Subcutaneous abdominal adipose tissue (tissue), 5 donors: ENCODE measurements around the gene VIL1.

Experiments
- H3K27ac ChIP-seq: one replicate; pipeline ENCODE4 v1.7.0; 2013; ENCODE audit warnings: low read depth, mild to moderate bottlenecking, inconsistent platforms, low read length, moderate library complexity
- H3K27me3 ChIP-seq, 5 donors: one replicate each; pipeline ENCODE4 v1.7.0; 2013; ENCODE audit warnings: low read length in 5 of 5, inconsistent platforms in 1 of 5; ENCODE audit not compliant: control insufficient read depth in 5 of 5, insufficient read depth in 4 of 5
- H3K36me3 ChIP-seq, 5 donors: one replicate each; pipeline ENCODE4 v1.7.0; 2013; ENCODE audit warnings: low read length in 5 of 5; ENCODE audit not compliant: control insufficient read depth in 5 of 5, insufficient read depth in 5 of 5
- H3K4me1 ChIP-seq, 5 donors: one replicate each; pipeline ENCODE4 v1.7.0; 2013; ENCODE audit warnings: low read length in 5 of 5, mild to moderate bottlenecking in 3 of 5, moderate library complexity in 1 of 5; ENCODE audit not compliant: control insufficient read depth in 5 of 5, insufficient read depth in 5 of 5
- H3K4me3 ChIP-seq, 5 donors: one replicate each; pipeline ENCODE4 v1.7.0; 2013; ENCODE audit warnings: low read length in 5 of 5, low read depth in 1 of 5
- H3K9ac ChIP-seq, 5 donors: one replicate each; pipeline ENCODE4 v1.7.0; 2013; ENCODE audit warnings: low read length in 5 of 5, mild to moderate bottlenecking in 4 of 5, moderate library complexity in 3 of 5
- H3K9me3 ChIP-seq, 5 donors: one replicate each; pipeline ENCODE4 v1.7.0; 2013; ENCODE audit warnings: low read length in 5 of 5; ENCODE audit not compliant: control insufficient read depth in 5 of 5
- donor health status: healthy.
- donor health status: healthy.
- donor health status: healthy.
- donor health status: healthy.
- donor health status: healthy.

VIL1 gene

DNA sequence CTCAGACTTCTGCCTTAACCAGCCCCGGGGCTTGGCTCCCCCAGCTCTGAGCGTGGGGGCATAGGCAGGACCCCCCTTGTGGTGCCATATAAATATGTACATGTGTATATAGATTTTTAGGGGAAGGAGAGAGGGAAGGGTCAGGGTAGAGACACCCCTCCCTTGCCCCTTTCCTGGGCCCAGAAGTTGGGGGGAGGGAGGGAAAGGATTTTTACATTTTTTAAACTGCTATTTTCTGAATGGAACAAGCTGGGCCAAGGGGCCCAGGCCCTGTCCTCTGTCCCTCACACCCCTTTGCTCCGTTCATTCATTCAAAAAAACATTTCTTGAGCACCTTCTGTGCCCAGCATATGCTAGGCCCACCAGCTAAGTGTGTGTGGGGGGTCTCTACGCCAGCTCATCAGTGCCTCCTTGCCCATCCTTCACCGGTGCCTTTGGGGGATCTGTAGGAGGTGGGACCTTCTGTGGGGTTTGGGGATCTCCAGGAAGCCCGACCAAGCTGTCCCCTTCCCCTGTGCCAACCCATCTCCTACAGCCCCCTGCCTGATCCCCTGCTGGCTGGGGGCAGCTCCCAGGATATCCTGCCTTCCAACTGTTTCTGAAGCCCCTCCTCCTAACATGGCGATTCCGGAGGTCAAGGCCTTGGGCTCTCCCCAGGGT, 13.7 kb upstream of the VIL1 start:
- Histone ChIP-seq H3K36me3 (peaks cover 0 to 42% (median 30%) of the 10 kb centered on the region in 5 donors), H3K9me3 (no peaks in the 10 kb centered on the region), H3K27ac (peak overlapping the region; percentile 81), H3K4me1 (peaks cover 12 to 62% (median 54%) of the 10 kb centered on the region in 5 donors), H3K4me3 (peak overlapping the region; percentile 0 to 58 (median 47)), H3K27me3 (no peaks in the 10 kb centered on the region), H3K9ac (peak overlapping the region in 4 of 5 donors; percentile 9 to 70 (median 38))

- Histone ChIP-seq H3K4me1 (peaks cover 12 to 62% (median 53%) of the 10 kb centered on the region in 5 donors), H3K27me3 (no peaks in the 10 kb centered on the region), H3K36me3 (peaks cover 0 to 42% (median 30%) of the 10 kb centered on the region in 5 donors), H3K4me3 (peak overlapping the region; percentile 44 to 58 (median 47)), H3K9ac (peak overlapping the region in 3 of 5 donors; percentile 9 to 70 (median 66)), H3K9me3 (no peaks in the 10 kb centered on the region), H3K27ac (peak overlapping the region; percentile 81)
Measured at GRCh38 chr2:218405746-218406208, 13.1 kb upstream of the VIL1 start.

GRCh38 chr2:218406209-218406948, 12.5 kb upstream of the VIL1 start:
- no peaks in the 10 kb centered on the region for H3K27me3 ChIP-seq
- peak overlapping the region in 4 of 5 donors; percentile 42 to 77 (median 68) for H3K9ac ChIP-seq
- H3K4me3 ChIP-seq, result peak overlapping the region; percentile 47 to 74 (median 56)
- peaks cover 10 to 57% (median 47%) of the 10 kb centered on the region in 5 donors for H3K4me1 ChIP-seq
- H3K36me3 ChIP-seq, result peaks cover 0 to 41% (median 30%) of the 10 kb centered on the region in 5 donors
- no peaks in the 10 kb centered on the region for H3K9me3 ChIP-seq
- peak overlapping the region; percentile 81 for H3K27ac ChIP-seq

DNA sequence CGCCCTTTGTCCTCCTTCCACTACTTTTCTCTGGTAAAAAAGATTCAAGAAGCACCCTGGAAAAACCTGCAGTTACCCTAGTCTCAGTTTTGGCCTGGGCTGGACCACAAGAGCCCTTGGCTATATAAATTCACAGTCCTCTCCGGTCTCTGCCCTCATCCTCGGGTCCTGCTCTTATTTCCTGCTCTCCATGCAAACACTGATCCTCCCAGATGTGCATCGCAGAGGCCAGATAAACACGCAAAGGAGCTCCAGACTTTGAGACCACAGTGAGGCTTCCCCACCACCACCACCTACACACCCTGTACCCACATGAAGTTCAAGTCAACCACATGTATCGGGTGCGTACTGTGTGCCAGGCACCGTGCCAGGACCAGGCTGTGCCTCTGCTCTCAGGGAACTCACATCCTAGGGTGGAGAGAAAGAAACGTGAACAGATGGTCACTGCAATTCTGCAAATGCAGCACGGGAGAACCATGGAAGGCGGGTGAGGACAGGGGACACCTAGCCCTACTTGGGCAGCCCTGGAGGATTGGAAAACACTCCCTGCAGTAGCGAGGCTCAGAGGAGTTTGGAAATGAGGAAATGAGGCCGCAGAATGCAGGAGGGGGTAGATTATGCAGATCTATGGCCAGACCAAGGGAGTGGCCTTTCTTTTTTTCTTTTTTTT, 11.8 kb upstream of the VIL1 start:
- H3K4me3 ChIP-seq, result peak overlapping the region; percentile 8 to 74 (median 56)
- H3K36me3 ChIP-seq, result peaks cover 0 to 35% (median 28%) of the 10 kb centered on the region in 5 donors
- H3K27me3 ChIP-seq, result no peaks in the 10 kb centered on the region
- peaks cover 10 to 50% (median 40%) of the 10 kb centered on the region in 5 donors for H3K4me1 ChIP-seq
- H3K9me3 ChIP-seq, result no peaks in the 10 kb centered on the region
- peak overlapping the region; percentile 71 for H3K27ac ChIP-seq
- H3K9ac ChIP-seq, result peak overlapping the region; percentile 16 to 77 (median 58)

GRCh38 chr2:218407717-218408116, 11.2 kb upstream of the VIL1 start:
- H3K36me3 ChIP-seq, result peaks cover 0 to 28% (median 22%) of the 10 kb centered on the region in 5 donors
- H3K27ac ChIP-seq, result no peak overlapping the region
- H3K9ac ChIP-seq, result no peak overlapping the region
- H3K27me3 ChIP-seq, result no peaks in the 10 kb centered on the region
- H3K4me3 ChIP-seq, result no peak overlapping the region
- H3K9me3 ChIP-seq, result no peaks in the 10 kb centered on the region
- H3K4me1 ChIP-seq, result peaks cover 8 to 44% (median 34%) of the 10 kb centered on the region in 5 donors

- H3K27me3 ChIP-seq, result peaks cover 0 to 10% (median 3%) of the 10 kb centered on the region in 5 donors
- no peaks in the 10 kb centered on the region for H3K4me1 ChIP-seq
- H3K27ac ChIP-seq, result no peak overlapping the region
- H3K4me3 ChIP-seq, result no peak overlapping the region
- no peak overlapping the region for H3K9ac ChIP-seq
- no peaks in the 10 kb centered on the region for H3K36me3 ChIP-seq
- no peaks in the 10 kb centered on the region for H3K9me3 ChIP-seq
Measured at GRCh38 chr2:218418321-218418716, 604 bp upstream of the VIL1 start.

DNA sequence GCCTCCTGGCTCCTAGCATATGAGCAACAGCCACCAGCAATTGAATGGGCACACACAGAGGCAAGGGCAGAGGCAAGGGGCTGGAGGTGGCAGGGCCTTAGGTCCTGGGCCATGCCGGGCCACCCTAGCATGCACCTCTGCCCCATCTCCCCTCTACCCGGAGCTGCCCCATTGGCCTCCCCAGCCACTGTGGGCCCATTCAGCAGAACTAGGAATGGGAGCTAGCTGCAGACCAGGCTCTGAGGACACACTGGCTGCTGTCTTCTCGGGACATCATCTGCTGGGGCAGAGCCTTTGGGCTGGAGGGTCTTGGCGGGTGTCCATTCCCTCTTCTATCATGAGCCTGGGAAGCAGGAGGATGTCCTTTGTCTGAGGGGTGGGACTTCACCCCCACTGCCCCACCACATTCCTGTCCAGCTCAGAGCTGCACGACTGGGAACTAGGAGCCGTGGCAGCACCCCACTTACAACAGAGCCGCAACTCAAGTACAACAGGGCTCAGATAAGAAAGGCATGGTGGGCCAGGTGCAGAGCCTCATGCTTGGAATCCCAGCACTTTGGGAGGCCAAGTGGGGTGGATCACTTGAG, 800 bp downstream of the VIL1 start:
- H3K27me3 ChIP-seq, result peaks cover 0 to 10% (median 3%) of the 10 kb centered on the region in 5 donors
- no peaks in the 10 kb centered on the region for H3K4me1 ChIP-seq
- no peak overlapping the region for H3K9ac ChIP-seq
- no peak overlapping the region for H3K4me3 ChIP-seq
- no peaks in the 10 kb centered on the region for H3K36me3 ChIP-seq
- H3K9me3 ChIP-seq, result no peaks in the 10 kb centered on the region
- H3K27ac ChIP-seq, result no peak overlapping the region

- H3K9ac ChIP-seq, result no peak overlapping the region
- no peaks in the 10 kb centered on the region for H3K36me3 ChIP-seq
- peaks cover 0 to 10% (median 3%) of the 10 kb centered on the region in 5 donors for H3K27me3 ChIP-seq
- H3K27ac ChIP-seq, result no peak overlapping the region
- H3K4me3 ChIP-seq, result no peak overlapping the region
- H3K4me1 ChIP-seq, result no peaks in the 10 kb centered on the region
- H3K9me3 ChIP-seq, result no peaks in the 10 kb centered on the region
Measured at GRCh38 chr2:218421027-218421426, 2.1 kb downstream of the VIL1 start.

- Histone ChIP-seq H3K36me3 (no peaks in the 10 kb centered on the region), H3K9ac (no peak overlapping the region), H3K4me1 (no peaks in the 10 kb centered on the region), H3K9me3 (no peaks in the 10 kb centered on the region), H3K4me3 (no peak overlapping the region), H3K27ac (no peak overlapping the region), H3K27me3 (peaks cover 0 to 10% (median 3%) of the 10 kb centered on the region in 5 donors)
Measured at GRCh38 chr2:218422403-218423086, 3.6 kb downstream of the VIL1 start.
